ENCODE measurements around the gene NTM.

DNA sequence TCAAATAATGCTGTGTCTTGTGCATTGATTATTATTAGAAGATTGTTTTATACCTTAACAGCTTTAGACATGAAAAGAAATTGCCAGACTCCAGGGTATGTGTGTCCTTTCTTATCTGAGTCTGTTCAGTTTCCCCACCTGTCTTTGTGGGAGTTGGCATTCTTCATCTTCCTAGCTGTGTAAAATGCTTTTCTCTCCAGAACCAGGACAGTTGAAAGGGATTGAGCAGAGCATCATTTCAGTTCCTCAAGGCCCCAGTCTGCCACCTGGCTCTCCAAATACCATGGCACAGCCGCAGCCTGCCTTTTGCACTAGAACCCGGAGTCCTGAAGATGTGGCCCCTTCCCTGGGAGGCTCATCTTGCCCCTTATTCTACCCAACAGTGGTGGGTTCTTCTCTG, 851.9 kb downstream of the NTM start:
- TF ChIP-seq CTCF (conservative IDR thresholded peaks at IDR 0.05) (no peak), ZFX (IDR thresholded peaks at IDR 0.05) (no peak)

All from C4-2B (cell line).